Embryonic facial prominence (tissue), 1 donor: ENCODE measurements around the gene MPP1.

Experiments
- DNase-seq: peaks from one replicate; pipeline ENCODE4 v3.0.0-alpha.2; 2016; ENCODE audit errors: extremely low spot score

Gene MPP1

GRCh38 chrX:154813801-154814200 lies 8.5 kb upstream of the MPP1 start:
- DNase-seq, result no peak

- no peak for DNase-seq
Measured at GRCh38 chrX:154812341-154813101, 7.2 kb upstream of the MPP1 start.

- no peak for DNase-seq
Measured at GRCh38 chrX:154809939-154810665, 4.8 kb upstream of the MPP1 start.

- no peak for DNase-seq
Measured at GRCh38 chrX:154806837-154807501, 1.7 kb upstream of the MPP1 start.

- no peak for DNase-seq
Measured at GRCh38 chrX:154805696-154806091, 409 bp upstream of the MPP1 start.

GRCh38 chrX:154804261-154804956 lies 876 bp downstream of the MPP1 start:
- DNase-seq, result no peak

GRCh38 chrX:154802947-154803346 lies 2.3 kb downstream of the MPP1 start:
- no peak for DNase-seq

GRCh38 chrX:154800478-154801210 lies 4.6 kb downstream of the MPP1 start:
- DNase-seq, result no peak

GRCh38 chrX:154799556-154800348 lies 5.5 kb downstream of the MPP1 start:
- no peak for DNase-seq

- DNase-seq, result no peak
Measured at GRCh38 chrX:154797006-154797405, 8.3 kb downstream of the MPP1 start.

- no peak for DNase-seq
Measured at GRCh38 chrX:154795016-154795415, 10.3 kb downstream of the MPP1 start.

GRCh38 chrX:154793084-154793795 lies 12.0 kb downstream of the MPP1 start:
- DNase-seq, result no peak

- DNase-seq, result no peak
Measured at GRCh38 chrX:154791939-154792338, 13.3 kb downstream of the MPP1 start.

- DNase-seq, result no peak
Measured at GRCh38 chrX:154791467-154791866, 13.8 kb downstream of the MPP1 start.

GRCh38 chrX:154785716-154786115 lies 19.6 kb downstream of the MPP1 start:
- DNase-seq, result no peak

- DNase-seq, result no peak
Measured at GRCh38 chrX:154784149-154784995, 20.9 kb downstream of the MPP1 start.

GRCh38 chrX:154780968-154781367 lies 24.3 kb downstream of the MPP1 start:
- no peak for DNase-seq

- DNase-seq, result no peak
Measured at GRCh38 chrX:154779261-154779660, 26.0 kb downstream of the MPP1 start.

GRCh38 chrX:154776753-154777152 lies 28.5 kb downstream of the MPP1 start:
- DNase-seq, result no peak
